Stomach (tissue), 9 donors: ENCODE results near the gene TMEM178B. TPM values are rescaled to one million over a fixed set of nuclear protein-coding genes. Genes with fewer than 3 reads are reported as not detected.

Experiments used
- DNase-seq, 2 donors: peaks; one replicate each; pipeline versions ENCODE4 v3.0.0 to v3.0.0-alpha.2; 2013 to 2019
- H3K27ac ChIP-seq, 5 donors: fragments of 200-600 bp in 4 of 5; sonication (generic) in 4 of 5; one replicate each; pipeline ENCODE4 v1.5.1; 2013 to 2019; ENCODE audit warnings: mild to moderate bottlenecking in 1 of 5, moderate library complexity in 1 of 5
- H3K27me3 ChIP-seq, 3 donors: fragments of 200-600 bp; sonication (generic); one replicate each; pipeline ENCODE4 v1.5.1; 2017 to 2019; ENCODE audit warnings: mixed run types in 1 of 3
- H3K36me3 ChIP-seq, 4 donors: fragments of 200-600 bp; sonication (generic); 1 replicate in 3 of 4; 2 replicates in 1 of 4; pipeline ENCODE4 v1.5.1; 2016 to 2019
- H3K4me1 ChIP-seq, 4 donors: fragments of 200-600 bp; sonication (generic); one replicate each; pipeline ENCODE4 v1.5.1; 2016 to 2019
- H3K4me3 ChIP-seq, 4 donors: fragments of 200-600 bp; sonication (generic) in 3 of 4; one replicate each; pipeline ENCODE4 v1.5.1; 2016 to 2019; ENCODE audit warnings: mild to moderate bottlenecking in 1 of 4
- H3K9me3 ChIP-seq, 4 donors: fragments of 200-600 bp; sonication (generic); one replicate each; pipeline ENCODE4 v1.5.1; 2016 to 2019
- EP300 ChIP-seq: sonication (generic); formaldehyde crosslinking; IDR thresholded peaks from one replicate; pipeline ENCODE4 v1.6.1; 2017; ENCODE audit warnings: antibody characterized with exemption
- POLR2A ChIP-seq, 4 donors: fragments of 450-650 bp; IDR thresholded peaks; one replicate each; pipeline ENCODE4 v1.6.1; 2016; ENCODE audit warnings: antibody characterized with exemption in 4 of 4, control low read depth in 2 of 4, mild to moderate bottlenecking in 1 of 4, moderate library complexity in 1 of 4
- POLR2AphosphoS5 ChIP-seq, 3 donors: sonication (generic); formaldehyde crosslinking; IDR thresholded peaks; one replicate each; pipeline ENCODE4 v1.6.1; 2016; ENCODE audit warnings: antibody characterized with exemption in 3 of 3
- WGBS, 5 donors: extraction: QIAGEN DNeasy Blood & Tissue Kit in 3 of 5; methylation state at CpG; one replicate each; pipeline versions ENCODE4 v1.1.5 to v1.1.7; 2013 to 2018; 5-methylcytosine and 5-hydroxymethylcytosine counted together
- intact Hi-C: fragments of 100-400 bp; cut with DNase I; formaldehyde crosslinking; loops from one replicate; pipeline ENCODE4 v1.15.1; 2023; ENCODE audit warnings: low total_unique reads
- polyA plus RNA-seq, 3 donors: library from polyadenylated mRNA; stranded (reverse); fragments of 200-250 nt; gene quantifications; one replicate each; pipeline ENCODE4 v1.2.3, GENCODE V29; 2013
- total RNA-seq, 5 donors: library from RNA; depleted of rRNA; stranded (reverse); fragments of >200 nt; gene quantifications; one replicate each; pipeline versions ENCODE4 v1.1.0 to v1.2.3, GENCODE V29; 2014 to 2016
- TF ChIP-seq, protein P1 (sequence below), 7 experiments: fragments of 450-650 bp in 4 of 7; fragments of 200-600 bp in 3 of 7; sonication (generic) in 3 of 7; IDR thresholded peaks; one replicate each; pipeline ENCODE4 v1.5.1; 2016 to 2019; ENCODE audit warnings: antibody characterized with exemption in 7 of 7, control low read depth in 2 of 7, mild to moderate bottlenecking in 1 of 7
- donor health status: healthy with polysubstance abuse.
- donor health status: Bipolar disorder and iron deficiency.
- donor health status: healthy.

The TMEM178B gene
- total and polyA plus RNA-seq, 8 donors = under 0.01 to 1.7 (median 0.15) TPM; not detected in 3

DNA sequence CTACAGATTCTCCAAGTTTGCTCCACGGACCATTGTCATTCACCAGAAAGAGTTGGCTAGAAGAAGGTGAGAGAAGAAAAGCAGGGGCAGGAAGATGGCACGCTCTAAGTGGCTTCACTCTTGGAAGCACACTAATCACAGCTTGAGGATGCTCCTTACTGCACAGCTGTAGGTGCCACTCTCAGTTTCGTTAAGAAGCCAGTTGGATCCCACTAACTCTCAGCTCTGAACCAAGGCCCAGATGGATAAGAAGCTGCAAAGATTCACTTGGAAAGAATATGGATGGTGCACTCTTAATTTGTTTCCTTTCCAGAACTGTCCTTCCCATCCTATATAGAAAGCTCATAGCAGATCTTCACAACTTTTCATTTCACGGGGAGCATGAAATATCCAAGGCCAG lies 382.8 kb downstream of the TMEM178B start:
- no peak for TF ChIP-seq POLR2AphosphoS5 (IDR thresholded peaks at IDR 0.05)
- TF ChIP-seq EP300 = no peak
- TF ChIP-seq, protein P1, sequence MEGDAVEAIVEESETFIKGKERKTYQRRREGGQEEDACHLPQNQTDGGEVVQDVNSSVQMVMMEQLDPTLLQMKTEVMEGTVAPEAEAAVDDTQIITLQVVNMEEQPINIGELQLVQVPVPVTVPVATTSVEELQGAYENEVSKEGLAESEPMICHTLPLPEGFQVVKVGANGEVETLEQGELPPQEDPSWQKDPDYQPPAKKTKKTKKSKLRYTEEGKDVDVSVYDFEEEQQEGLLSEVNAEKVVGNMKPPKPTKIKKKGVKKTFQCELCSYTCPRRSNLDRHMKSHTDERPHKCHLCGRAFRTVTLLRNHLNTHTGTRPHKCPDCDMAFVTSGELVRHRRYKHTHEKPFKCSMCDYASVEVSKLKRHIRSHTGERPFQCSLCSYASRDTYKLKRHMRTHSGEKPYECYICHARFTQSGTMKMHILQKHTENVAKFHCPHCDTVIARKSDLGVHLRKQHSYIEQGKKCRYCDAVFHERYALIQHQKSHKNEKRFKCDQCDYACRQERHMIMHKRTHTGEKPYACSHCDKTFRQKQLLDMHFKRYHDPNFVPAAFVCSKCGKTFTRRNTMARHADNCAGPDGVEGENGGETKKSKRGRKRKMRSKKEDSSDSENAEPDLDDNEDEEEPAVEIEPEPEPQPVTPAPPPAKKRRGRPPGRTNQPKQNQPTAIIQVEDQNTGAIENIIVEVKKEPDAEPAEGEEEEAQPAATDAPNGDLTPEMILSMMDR (IDR thresholded peaks at IDR 0.05) = peak in 1 of 7 experiments; percentile 7
- 78 to 92% (median 85%) methylated on average over 4 of the region's 4 CpGs for WGBS, 5 donors
- intact Hi-C loops = no loop called here

DNA sequence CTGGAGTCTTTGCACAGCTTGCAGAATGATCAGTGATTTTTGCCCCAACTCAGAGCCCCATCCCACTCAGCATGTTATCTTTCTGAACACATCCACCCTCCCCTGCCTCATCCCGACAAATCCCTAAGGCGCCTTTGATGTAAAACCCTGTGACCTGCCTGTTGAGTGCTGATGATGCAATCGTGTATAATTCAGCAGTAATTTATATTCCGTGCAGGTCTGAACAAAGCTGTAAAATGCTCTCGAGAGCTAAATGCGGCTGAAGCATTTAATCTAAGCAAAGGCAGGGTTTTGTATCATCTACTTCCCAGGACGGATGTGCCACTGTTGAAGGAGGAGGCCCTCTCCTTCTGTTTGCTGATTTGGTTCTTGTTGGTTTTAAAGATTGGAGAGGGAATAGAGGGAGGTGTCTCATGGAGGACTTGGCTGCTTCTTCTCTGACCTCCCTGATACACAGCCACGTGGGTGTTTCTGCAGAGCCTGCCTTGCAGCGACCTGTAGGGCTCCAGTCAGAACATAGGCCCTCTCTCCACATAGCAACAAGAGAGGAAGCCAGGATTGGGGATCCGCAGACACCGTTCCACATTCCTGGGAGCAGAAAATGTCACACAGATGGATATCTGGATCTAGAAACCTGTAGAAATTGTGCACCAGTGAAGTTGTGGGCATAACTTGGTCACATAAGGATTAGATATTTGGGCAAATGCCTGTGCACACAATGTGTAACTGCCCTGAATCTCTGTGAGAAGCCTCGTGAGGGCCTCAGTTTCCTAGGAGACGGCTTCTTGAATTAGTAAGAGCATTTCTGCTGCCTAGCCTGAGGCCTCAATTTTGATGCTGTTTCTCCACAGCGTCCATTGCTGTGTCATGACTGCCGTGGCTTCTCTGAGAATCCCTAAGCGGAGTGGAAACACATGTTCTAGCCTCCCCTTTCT lies 387.2 kb downstream of the TMEM178B start:
- intact Hi-C loops = no loop called here

More for the DNA sequence above, 382.8 kb downstream of the TMEM178B start:
- Histone ChIP-seq H3K4me1 (peaks cover 0 to 5% (median 0%) of the 10 kb centered on the region in 4 donors), H3K27me3 (no peaks in the 10 kb centered on the region), H3K36me3 (no peaks in the 10 kb centered on the region), H3K27ac (no peak overlapping the region), H3K9me3 (no peaks in the 10 kb centered on the region), H3K4me3 (no peak overlapping the region)
- no peak for DNase-seq

DNA sequence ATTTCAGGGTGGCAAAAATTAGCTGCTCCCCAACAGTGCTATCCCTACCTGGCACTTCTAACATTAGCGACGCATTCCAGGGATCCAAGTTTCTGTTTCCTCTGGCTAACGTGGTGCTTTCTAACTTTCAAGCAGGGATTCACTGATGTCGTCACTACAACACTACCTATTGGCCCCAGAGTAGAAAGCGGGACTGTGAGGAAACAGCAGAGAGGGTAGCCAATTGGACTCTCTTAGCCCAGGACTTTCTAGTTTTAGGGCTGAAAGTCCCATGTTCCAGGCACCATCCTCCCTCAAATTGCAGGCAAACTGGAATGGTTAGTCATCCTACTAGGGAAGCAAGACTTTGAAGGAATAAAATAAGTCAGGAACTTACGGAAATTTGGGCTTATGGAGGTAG lies 388.1 kb downstream of the TMEM178B start:
- H3K4me1 ChIP-seq = peaks cover 0 to 5% (median 0%) of the 10 kb centered on the region in 4 donors
- DNase-seq = no peak
- no peaks in the 10 kb centered on the region for H3K9me3 ChIP-seq
- no peaks in the 10 kb centered on the region for H3K36me3 ChIP-seq
- no peak overlapping the region for H3K27ac ChIP-seq
- no peak for TF ChIP-seq EP300
- no peak for TF ChIP-seq POLR2AphosphoS5 (IDR thresholded peaks at IDR 0.05)
- TF ChIP-seq, protein P1 (IDR thresholded peaks at IDR 0.05) = no peak
- no peak for TF ChIP-seq POLR2A (IDR thresholded peaks at IDR 0.05)
- H3K4me3 ChIP-seq = no peak overlapping the region
- intact Hi-C loops = no loop called here
- WGBS, 5 donors = 72 to 79% (median 76%) methylated on average over 6 of the region's 6 CpGs
- H3K27me3 ChIP-seq = no peaks in the 10 kb centered on the region

More for the DNA sequence above, 387.2 kb downstream of the TMEM178B start:
- Histone ChIP-seq H3K27ac (no peak overlapping the region), H3K9me3 (no peaks in the 10 kb centered on the region), H3K36me3 (no peaks in the 10 kb centered on the region), H3K27me3 (no peaks in the 10 kb centered on the region), H3K4me1 (peaks cover 0 to 5% (median 0%) of the 10 kb centered on the region in 4 donors), H3K4me3 (no peak overlapping the region)
- peak in 1 of 2 donors; percentile 17 for DNase-seq
- TF ChIP-seq, protein P1 (IDR thresholded peaks at IDR 0.05) = no peak
- 56 to 66% (median 61%) methylated on average over 16 of the region's 16 CpGs for WGBS, 5 donors

DNA sequence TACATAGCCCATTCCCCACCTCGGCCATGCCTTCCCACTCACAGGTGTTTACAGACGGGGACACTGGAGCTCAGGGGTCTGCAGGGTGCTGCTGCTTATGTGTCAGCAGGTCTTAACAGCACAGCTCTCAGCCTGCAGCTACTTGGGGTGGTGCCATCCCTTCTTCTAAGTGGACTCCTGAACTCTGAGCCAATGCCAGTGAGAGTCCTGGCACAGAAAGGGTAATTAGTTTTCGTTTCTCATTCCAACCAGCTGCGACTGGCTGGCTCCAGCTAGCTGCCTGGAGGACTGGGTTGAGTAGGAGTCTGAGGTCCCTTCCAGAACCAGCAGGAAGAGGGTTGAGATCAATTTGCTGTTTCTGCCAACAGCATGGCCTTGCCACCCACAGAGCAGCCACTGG lies 389.1 kb downstream of the TMEM178B start:
- Histone ChIP-seq H3K27ac (no peak overlapping the region), H3K4me1 (peaks cover 0 to 5% (median 0%) of the 10 kb centered on the region in 4 donors), H3K4me3 (no peak overlapping the region), H3K9me3 (no peaks in the 10 kb centered on the region), H3K27me3 (no peaks in the 10 kb centered on the region), H3K36me3 (no peaks in the 10 kb centered on the region)
- intact Hi-C loops = no loop called here
- TF ChIP-seq, protein P1 (IDR thresholded peaks at IDR 0.05) = no peak
- DNase-seq = no peak
- WGBS, 5 donors = 41 to 68% (median 59%) methylated on average over 4 of the region's 4 CpGs
